MG63 (cell line): ENCODE results near the gene TRPV5. TPM values are rescaled to one million over a fixed set of nuclear protein-coding genes. Genes with fewer than 3 reads are reported as not detected.

Experiments
- DNase-seq: peaks from one replicate; pipeline ENCODE4 v3.0.0-alpha.2; 2020
- H3K27me3 ChIP-seq: fragments of 250-450 bp; sonication (Bioruptor Pico); 2 replicates; pipeline ENCODE4 v1.5.1; 2020; ENCODE audit warnings: mild to moderate bottlenecking, moderate library complexity
- H3K36me3 ChIP-seq: fragments of 250-450 bp; sonication (Bioruptor Pico); 2 replicates; pipeline ENCODE4 v1.5.1; 2020; ENCODE audit warnings: mild to moderate bottlenecking, moderate library complexity
- H3K4me3 ChIP-seq: fragments of 250-450 bp; sonication (Bioruptor Pico); 2 replicates; pipeline ENCODE4 v1.5.1; 2020; ENCODE audit warnings: mild to moderate bottlenecking, moderate library complexity
- H3K9me3 ChIP-seq: fragments of 250-450 bp; sonication (Bioruptor Pico); 2 replicates; pipeline ENCODE4 v1.5.1; 2020; ENCODE audit warnings: mild to moderate bottlenecking, moderate library complexity
- total RNA-seq: library from RNA; depleted of rRNA; stranded (reverse); fragments of >200 nt; shearing (Covaris generic); gene quantifications from 2 replicates; pipeline ENCODE4 v1.2.3, GENCODE V29; 2014; ENCODE audit warnings: low replicate concordance

The TRPV5 gene
- total RNA-seq, 1 experiment from 2014 or later = not detected

GRCh38 chr7:142899661-142900060 is 33.9 kb downstream of the TRPV5 start:
- Histone ChIP-seq H3K27me3 (no peaks in the 10 kb centered on the region), H3K36me3 (no peaks in the 10 kb centered on the region), H3K9me3 (no peaks in the 10 kb centered on the region), H3K4me3 (no peak overlapping the region)
- DNase-seq = no peak

GRCh38 chr7:142898377-142899170 is 35.0 kb downstream of the TRPV5 start:
- Histone ChIP-seq H3K4me3 (no peak overlapping the region), H3K36me3 (no peaks in the 10 kb centered on the region), H3K27me3 (no peaks in the 10 kb centered on the region), H3K9me3 (no peaks in the 10 kb centered on the region)
- no peak for DNase-seq

- DNase-seq = no peak
- no peaks in the 10 kb centered on the region for H3K9me3 ChIP-seq
- H3K27me3 ChIP-seq = no peaks in the 10 kb centered on the region
- H3K36me3 ChIP-seq = no peaks in the 10 kb centered on the region
- no peak overlapping the region for H3K4me3 ChIP-seq
These were observed 35.9 kb downstream of the TRPV5 start for GRCh38 chr7:142897691-142898090.

GRCh38 chr7:142896741-142897379 is 36.7 kb downstream of the TRPV5 start:
- Histone ChIP-seq H3K9me3 (no peaks in the 10 kb centered on the region), H3K36me3 (no peaks in the 10 kb centered on the region), H3K4me3 (no peak overlapping the region), H3K27me3 (no peaks in the 10 kb centered on the region)
- no peak for DNase-seq

GRCh38 chr7:142896151-142896550 is 37.4 kb downstream of the TRPV5 start:
- H3K27me3 ChIP-seq = no peaks in the 10 kb centered on the region
- no peak for DNase-seq
- no peak overlapping the region for H3K4me3 ChIP-seq
- no peaks in the 10 kb centered on the region for H3K9me3 ChIP-seq
- H3K36me3 ChIP-seq = no peaks in the 10 kb centered on the region

GRCh38 chr7:142894985-142895593 is 38.5 kb downstream of the TRPV5 start:
- no peaks in the 10 kb centered on the region for H3K36me3 ChIP-seq
- no peaks in the 10 kb centered on the region for H3K9me3 ChIP-seq

GRCh38 chr7:142894112-142894984 is 39.2 kb downstream of the TRPV5 start:
- H3K9me3 ChIP-seq = no peaks in the 10 kb centered on the region
- DNase-seq = no peak
- no peaks in the 10 kb centered on the region for H3K27me3 ChIP-seq
- H3K4me3 ChIP-seq = no peak overlapping the region
- H3K36me3 ChIP-seq = no peaks in the 10 kb centered on the region

More at GRCh38 chr7:142894985-142895593, 38.5 kb downstream of the TRPV5 start:
- DNase-seq = no peak
- Histone ChIP-seq H3K27me3 (no peaks in the 10 kb centered on the region), H3K4me3 (no peak overlapping the region)

- DNase-seq = no peak
- no peaks in the 10 kb centered on the region for H3K27me3 ChIP-seq
- no peaks in the 10 kb centered on the region for H3K9me3 ChIP-seq
- H3K36me3 ChIP-seq = no peaks in the 10 kb centered on the region
- H3K4me3 ChIP-seq = no peak overlapping the region
These were observed 40.6 kb downstream of the TRPV5 start for GRCh38 chr7:142892951-142893350.

- H3K27me3 ChIP-seq = no peaks in the 10 kb centered on the region
- no peak overlapping the region for H3K4me3 ChIP-seq
- no peaks in the 10 kb centered on the region for H3K36me3 ChIP-seq
- DNase-seq = no peak
- no peaks in the 10 kb centered on the region for H3K9me3 ChIP-seq
These were observed 42.0 kb downstream of the TRPV5 start for GRCh38 chr7:142891490-142892082.

GRCh38 chr7:142890874-142891485 is 42.6 kb downstream of the TRPV5 start:
- Histone ChIP-seq H3K4me3 (no peak overlapping the region), H3K27me3 (no peaks in the 10 kb centered on the region), H3K9me3 (no peaks in the 10 kb centered on the region), H3K36me3 (no peaks in the 10 kb centered on the region)
- DNase-seq = no peak

- Histone ChIP-seq H3K27me3 (no peaks in the 10 kb centered on the region), H3K4me3 (no peak overlapping the region), H3K36me3 (no peaks in the 10 kb centered on the region), H3K9me3 (no peaks in the 10 kb centered on the region)
- DNase-seq = peak; percentile 14
These were observed 43.7 kb downstream of the TRPV5 start for GRCh38 chr7:142889816-142890215.

GRCh38 chr7:142887282-142888015 is 46.1 kb downstream of the TRPV5 start:
- no peaks in the 10 kb centered on the region for H3K9me3 ChIP-seq
- H3K36me3 ChIP-seq = no peaks in the 10 kb centered on the region
- H3K27me3 ChIP-seq = no peaks in the 10 kb centered on the region
- no peak for DNase-seq
- H3K4me3 ChIP-seq = no peak overlapping the region

GRCh38 chr7:142886866-142887265 is 46.7 kb downstream of the TRPV5 start:
- Histone ChIP-seq H3K4me3 (no peak overlapping the region), H3K27me3 (no peaks in the 10 kb centered on the region), H3K36me3 (no peaks in the 10 kb centered on the region), H3K9me3 (no peaks in the 10 kb centered on the region)
- no peak for DNase-seq

GRCh38 chr7:142885311-142886230 is 48.0 kb downstream of the TRPV5 start, which contains the start of gene TRPV6:
TRPV6 (minus strand) TSS chr7:142885745.
- Histone ChIP-seq H3K4me3 (no peak within 1 kb of the TSS), H3K9me3 (no peaks in the 10 kb centered on the region), H3K27me3 (no peaks in the 10 kb centered on the region), H3K36me3 (no peaks in the 10 kb centered on the region)
- DNase-seq = peak; percentile 57

- H3K9me3 ChIP-seq = no peaks in the 10 kb centered on the region
- DNase-seq = no peak
- H3K4me3 ChIP-seq = no peak overlapping the region
- H3K27me3 ChIP-seq = no peaks in the 10 kb centered on the region
- no peaks in the 10 kb centered on the region for H3K36me3 ChIP-seq
These were observed 49.3 kb downstream of the TRPV5 start for GRCh38 chr7:142884286-142884640.
